ENCODE results near the gene FBN2. TPM values are rescaled to one million over a fixed set of nuclear protein-coding genes. Genes with fewer than 3 reads are reported as not detected.

FBN2 gene
- total RNA-seq, 4 donors from 2014 or later: 0.57 to 4.4 (median 1.6) TPM

DNA sequence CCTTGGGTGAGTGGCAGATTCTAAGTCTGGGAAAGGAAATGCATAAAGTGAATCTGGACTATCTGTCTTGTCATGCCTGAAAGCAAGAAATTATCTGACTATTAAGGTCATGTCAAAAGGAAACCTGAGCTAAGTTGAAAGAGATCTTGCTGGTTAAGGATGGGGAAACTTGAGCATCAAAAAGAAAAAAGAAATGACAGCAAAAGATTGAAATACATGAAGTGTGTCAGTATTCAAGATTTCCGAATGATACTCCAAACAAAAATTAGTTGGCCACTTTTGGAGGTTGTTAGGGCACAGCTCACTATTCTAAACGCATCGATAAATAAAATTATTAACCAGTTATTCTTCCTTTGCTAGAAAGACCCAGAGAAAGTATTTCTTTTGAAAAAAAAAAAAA, 3.3 kb upstream of the FBN2 start:
- WGBS, 2 donors: 79 to 88% methylated on average over 3 of the region's 3 CpGs
- no peak overlapping the region for H3K27ac ChIP-seq
- intact Hi-C loops (cut with DNase I): no loop called here

DNA sequence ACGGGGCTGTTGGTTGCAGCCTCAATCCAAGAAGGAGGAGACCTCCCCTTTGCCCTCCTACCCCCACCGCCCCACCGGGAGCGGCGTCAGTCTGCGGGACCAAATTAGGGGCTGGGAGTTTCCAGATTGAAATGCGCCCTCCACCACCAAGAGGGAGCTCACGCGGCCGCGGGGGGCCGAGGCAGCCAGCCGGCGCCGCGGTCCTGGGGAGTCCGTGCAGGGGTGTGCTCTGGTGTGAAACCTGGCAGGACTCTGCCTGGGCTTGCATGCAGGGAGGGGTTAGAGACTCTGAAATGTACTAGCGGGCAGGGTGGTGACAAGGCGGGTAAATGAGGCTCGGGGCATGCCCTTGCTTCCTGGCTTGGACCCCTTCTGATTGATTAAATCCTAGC, 989 bp upstream of the FBN2 start:
- Histone ChIP-seq H3K4me1 (peaks cover 15 to 33% (median 19%) of the 10 kb centered on the region in 3 donors), H3K27me3 (peaks cover 3 to 48% (median 16%) of the 10 kb centered on the region in 4 donors), H3K9me3 (no peaks in the 10 kb centered on the region), H3K4me3 (peak overlapping the region; percentile 38 to 68 (median 48)), H3K27ac (peak overlapping the region in 1 of 4 donors; percentile 11), H3K36me3 (no peaks in the 10 kb centered on the region)
- DNase-seq: no peak
- no peak for TF ChIP-seq POLR2A (IDR thresholded peaks at IDR 0.05)
- TF ChIP-seq, protein P1, sequence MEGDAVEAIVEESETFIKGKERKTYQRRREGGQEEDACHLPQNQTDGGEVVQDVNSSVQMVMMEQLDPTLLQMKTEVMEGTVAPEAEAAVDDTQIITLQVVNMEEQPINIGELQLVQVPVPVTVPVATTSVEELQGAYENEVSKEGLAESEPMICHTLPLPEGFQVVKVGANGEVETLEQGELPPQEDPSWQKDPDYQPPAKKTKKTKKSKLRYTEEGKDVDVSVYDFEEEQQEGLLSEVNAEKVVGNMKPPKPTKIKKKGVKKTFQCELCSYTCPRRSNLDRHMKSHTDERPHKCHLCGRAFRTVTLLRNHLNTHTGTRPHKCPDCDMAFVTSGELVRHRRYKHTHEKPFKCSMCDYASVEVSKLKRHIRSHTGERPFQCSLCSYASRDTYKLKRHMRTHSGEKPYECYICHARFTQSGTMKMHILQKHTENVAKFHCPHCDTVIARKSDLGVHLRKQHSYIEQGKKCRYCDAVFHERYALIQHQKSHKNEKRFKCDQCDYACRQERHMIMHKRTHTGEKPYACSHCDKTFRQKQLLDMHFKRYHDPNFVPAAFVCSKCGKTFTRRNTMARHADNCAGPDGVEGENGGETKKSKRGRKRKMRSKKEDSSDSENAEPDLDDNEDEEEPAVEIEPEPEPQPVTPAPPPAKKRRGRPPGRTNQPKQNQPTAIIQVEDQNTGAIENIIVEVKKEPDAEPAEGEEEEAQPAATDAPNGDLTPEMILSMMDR (IDR thresholded peaks at IDR 0.05): no peak
- intact Hi-C loops (cut with DNase I): no loop called here
- WGBS, 2 donors: 5 to 7% methylated on average over 3 of the region's 20 CpGs

More for the DNA sequence above, 3.3 kb upstream of the FBN2 start:
- Histone ChIP-seq H3K27me3 (peaks cover 3 to 31% (median 16%) of the 10 kb centered on the region in 4 donors), H3K4me1 (peaks cover 15 to 30% (median 19%) of the 10 kb centered on the region in 3 donors), H3K9me3 (no peaks in the 10 kb centered on the region), H3K36me3 (no peaks in the 10 kb centered on the region), H3K4me3 (no peak overlapping the region)
- no peak for DNase-seq
- TF ChIP-seq, protein P1 (IDR thresholded peaks at IDR 0.05): no peak
- no peak for TF ChIP-seq POLR2A (IDR thresholded peaks at IDR 0.05)

GRCh38 chr5:128538250-128539037, 399 bp upstream of the FBN2 start:
- Histone ChIP-seq H3K27ac (peak overlapping the region in 1 of 4 donors; percentile 11), H3K4me1 (peaks cover 15 to 33% (median 19%) of the 10 kb centered on the region in 3 donors), H3K27me3 (peaks cover 3 to 48% (median 16%) of the 10 kb centered on the region in 4 donors), H3K9me3 (no peaks in the 10 kb centered on the region), H3K36me3 (no peaks in the 10 kb centered on the region), H3K4me3 (peak overlapping the region; percentile 38 to 68 (median 48))
- no peak for DNase-seq
- no peak for TF ChIP-seq POLR2A (IDR thresholded peaks at IDR 0.05)
- TF ChIP-seq, protein P1 (IDR thresholded peaks at IDR 0.05): no peak
- intact Hi-C loops (cut with DNase I): no loop called here
- 2 to 4% methylated on average over 29 to 33 of the region's 65 CpGs for WGBS, 2 donors

DNA sequence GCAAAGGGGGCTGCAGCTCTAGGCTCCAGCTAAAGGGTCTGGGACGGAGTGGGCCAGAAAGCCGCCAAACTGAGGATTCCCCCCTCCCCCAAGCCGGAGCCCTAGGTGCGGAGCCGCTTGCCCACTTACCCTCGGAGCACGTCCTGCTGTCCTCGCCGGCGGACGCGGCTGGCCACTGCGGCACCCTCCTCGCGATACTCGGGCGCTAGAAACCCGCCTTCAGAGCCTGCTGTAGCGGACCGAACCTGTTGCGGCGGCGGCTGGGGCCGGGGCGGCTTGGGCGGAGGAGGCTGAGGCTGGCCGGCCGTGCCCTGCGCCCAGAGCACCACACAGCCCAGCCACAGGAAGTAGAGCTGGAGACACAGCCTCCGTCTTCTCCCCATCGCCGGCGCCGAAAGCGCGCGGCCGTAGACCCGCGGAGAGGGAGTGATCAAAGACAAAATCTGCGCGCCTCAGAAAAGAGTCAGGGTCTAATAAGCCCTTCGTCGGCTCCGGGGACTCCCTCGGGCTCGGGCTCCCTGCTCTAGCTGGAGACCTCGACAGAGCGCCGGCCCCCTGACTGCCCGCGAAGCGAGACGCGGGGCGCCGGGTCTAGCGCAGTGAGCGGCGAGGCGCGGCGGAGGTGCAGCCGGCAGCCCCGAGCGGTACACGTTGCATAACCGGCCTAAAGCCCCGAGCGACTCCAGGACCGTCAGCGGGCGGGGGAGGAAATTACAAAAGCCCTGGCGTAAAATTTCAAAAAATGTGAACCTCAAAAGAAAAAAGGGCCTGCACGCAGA, 635 bp downstream of the FBN2 start:
- peaks cover 3 to 48% (median 16%) of the 10 kb centered on the region in 4 donors for H3K27me3 ChIP-seq
- no peak for DNase-seq

More for the DNA sequence above, 635 bp downstream of the FBN2 start:
- Histone ChIP-seq H3K27ac (peak overlapping the region in 1 of 4 donors; percentile 11), H3K36me3 (no peaks in the 10 kb centered on the region), H3K4me3 (peak overlapping the region; percentile 38 to 68 (median 48)), H3K9me3 (no peaks in the 10 kb centered on the region), H3K4me1 (peaks cover 15 to 33% (median 19%) of the 10 kb centered on the region in 3 donors)
- 2 to 7% methylated on average over 22 to 24 of the region's 75 CpGs for WGBS, 2 donors
- intact Hi-C loops (cut with DNase I): no loop called here
- TF ChIP-seq, protein P1 (IDR thresholded peaks at IDR 0.05): no peak
- no peak for TF ChIP-seq POLR2A (IDR thresholded peaks at IDR 0.05)
